Kidney epithelial cell (primary cell): ENCODE measurements around the gene ZMYND11. TPM values are rescaled to one million over a fixed set of nuclear protein-coding genes. Genes with fewer than 3 reads are reported as not detected.

Experiments used
- DNase-seq: peaks from one replicate; pipeline ENCODE4 v3.0.0-alpha.2; 2010; ENCODE audit warnings: low read depth
- H3K27me3 ChIP-seq: 2 replicates; pipeline ENCODE4 v1.6.0; 2011; ENCODE audit warnings: low read length; ENCODE audit not compliant: control insufficient read depth, insufficient read depth
- H3K36me3 ChIP-seq: 2 replicates; pipeline ENCODE4 v1.5.1; 2011; ENCODE audit warnings: low read length; ENCODE audit not compliant: control insufficient read depth, insufficient read depth
- H3K4me3 ChIP-seq: 2 replicates; pipeline ENCODE4 v1.5.1; 2011; ENCODE audit warnings: low read depth, mild to moderate bottlenecking, control low read depth, low read length
- CTCF ChIP-seq: IDR thresholded peaks from 2 replicates; pipeline ENCODE4 v1.5.1; 2011; ENCODE audit warnings: mild to moderate bottlenecking, moderate library complexity, low read length, control low read depth, inconsistent platforms; ENCODE audit not compliant: insufficient read depth, poor library complexity, severe bottlenecking
- total RNA-seq: library from RNA; depleted of rRNA; stranded (reverse); fragments of >200 nt; gene quantifications from 2 replicates; pipeline ENCODE4 v1.2.3, GENCODE V29; 2015

Gene ZMYND11
- 57.0 and 60.0 TPM in 2 replicates for total RNA-seq

- no peak for TF ChIP-seq CTCF
- H3K27me3 ChIP-seq: no peaks in the 10 kb centered on the region
- DNase-seq: no peak
- H3K36me3 ChIP-seq: no peaks in the 10 kb centered on the region
- H3K4me3 ChIP-seq: peak within 1 kb of the TSS; percentile 81
Observed at GRCh38 chr10:135132-135600, at the start of gene ZMYND11. ZMYND11 (plus strand) TSS chr10:135455; CDS start chr10:180013, 44,558 bp downstream.

- TF ChIP-seq CTCF: no peak
- Histone ChIP-seq H3K4me3 (no peak overlapping the region), H3K27me3 (no peaks in the 10 kb centered on the region), H3K36me3 (no peaks in the 10 kb centered on the region)
- no peak for DNase-seq
Observed at GRCh38 chr10:86031-86430, 49.2 kb upstream of the ZMYND11 start.

GRCh38 chr10:87177-88080, 47.8 kb upstream of the ZMYND11 start:
- no peak overlapping the region for H3K4me3 ChIP-seq
- H3K36me3 ChIP-seq: no peaks in the 10 kb centered on the region
- no peak for DNase-seq
- no peak for TF ChIP-seq CTCF
- H3K27me3 ChIP-seq: no peaks in the 10 kb centered on the region

- DNase-seq: no peak
- no peak overlapping the region for H3K4me3 ChIP-seq
- no peaks in the 10 kb centered on the region for H3K36me3 ChIP-seq
- no peaks in the 10 kb centered on the region for H3K27me3 ChIP-seq
- no peak for TF ChIP-seq CTCF
Observed at GRCh38 chr10:88253-88652, 47.0 kb upstream of the ZMYND11 start.

GRCh38 chr10:89248-89647, 46.0 kb upstream of the ZMYND11 start:
- DNase-seq: no peak
- H3K27me3 ChIP-seq: no peaks in the 10 kb centered on the region
- H3K36me3 ChIP-seq: no peaks in the 10 kb centered on the region
- TF ChIP-seq CTCF: no peak
- no peak overlapping the region for H3K4me3 ChIP-seq
